ENCODE results near the gene MT1A.

The MT1A gene

DNA sequence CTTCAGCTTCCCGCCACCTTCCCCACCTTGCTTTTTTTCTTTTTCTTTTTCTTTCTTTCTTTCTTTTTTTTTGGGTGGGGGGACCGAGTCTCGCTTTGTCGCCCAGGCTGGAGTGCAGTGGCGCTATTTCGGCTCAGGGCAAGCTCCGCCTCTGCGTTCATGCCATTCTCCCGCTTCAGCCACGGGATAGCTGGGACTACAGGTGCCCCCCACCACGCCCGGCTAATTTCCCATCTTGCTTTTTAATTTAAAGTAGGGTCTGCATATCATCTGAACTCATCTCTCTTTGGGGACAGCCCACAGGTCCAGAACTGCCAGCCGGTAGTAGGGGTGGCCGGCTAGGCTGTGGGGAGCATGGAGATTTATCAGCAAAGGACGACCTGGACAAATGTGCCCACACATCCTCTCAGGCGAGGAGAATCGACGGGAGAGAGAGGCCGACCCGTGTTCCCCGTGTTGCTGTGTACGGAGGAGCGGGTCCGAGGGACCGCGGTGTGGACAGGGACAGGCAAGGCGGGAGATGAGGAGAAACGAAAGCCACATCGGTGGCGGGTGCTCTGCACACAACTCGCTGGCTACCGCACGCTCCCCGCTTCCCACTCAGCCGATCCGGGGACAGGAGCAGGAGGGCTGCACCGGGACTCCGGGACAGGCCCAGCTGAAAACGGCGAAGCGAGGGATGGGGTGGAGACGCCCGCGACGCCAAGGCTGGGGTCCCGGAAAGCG lies 3.6 kb upstream of the MT1A start:
- Mint-ChIP-seq H3K36me3 (ENCODE audit: low read depth) (no peaks in the 10 kb centered on the region), H3K27me3 (ENCODE audit: low read depth, poor library complexity) (peaks cover 100% of the 10 kb centered on the region)

DNA sequence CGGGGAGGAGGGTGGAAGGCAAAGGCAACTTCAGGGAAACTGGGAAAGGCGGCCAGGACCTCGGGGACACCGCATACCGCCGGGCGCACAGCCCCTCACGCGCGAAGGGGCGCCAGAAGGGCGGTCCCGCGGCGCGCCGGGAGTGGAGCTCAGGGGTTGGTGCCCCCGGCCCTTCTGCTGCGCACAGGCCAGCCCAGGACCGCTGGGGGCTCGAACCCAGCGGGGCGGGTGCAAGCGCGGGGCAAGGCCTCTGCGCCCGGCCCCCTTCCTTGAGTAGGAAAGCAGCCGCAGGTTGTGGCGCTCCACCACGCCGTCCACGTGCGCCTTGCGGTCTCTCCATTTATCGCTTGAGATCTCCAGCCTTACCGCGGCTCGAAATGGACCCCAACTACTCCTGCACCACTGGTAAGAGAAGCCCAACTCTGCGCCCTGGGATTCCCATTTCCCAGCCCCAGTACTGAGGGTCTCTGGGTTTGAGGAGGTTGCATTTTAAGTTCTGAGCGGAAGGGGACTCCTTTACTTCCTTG lies 3.0 kb upstream of the MT1A start:
- TF ChIP-seq, protein P1, sequence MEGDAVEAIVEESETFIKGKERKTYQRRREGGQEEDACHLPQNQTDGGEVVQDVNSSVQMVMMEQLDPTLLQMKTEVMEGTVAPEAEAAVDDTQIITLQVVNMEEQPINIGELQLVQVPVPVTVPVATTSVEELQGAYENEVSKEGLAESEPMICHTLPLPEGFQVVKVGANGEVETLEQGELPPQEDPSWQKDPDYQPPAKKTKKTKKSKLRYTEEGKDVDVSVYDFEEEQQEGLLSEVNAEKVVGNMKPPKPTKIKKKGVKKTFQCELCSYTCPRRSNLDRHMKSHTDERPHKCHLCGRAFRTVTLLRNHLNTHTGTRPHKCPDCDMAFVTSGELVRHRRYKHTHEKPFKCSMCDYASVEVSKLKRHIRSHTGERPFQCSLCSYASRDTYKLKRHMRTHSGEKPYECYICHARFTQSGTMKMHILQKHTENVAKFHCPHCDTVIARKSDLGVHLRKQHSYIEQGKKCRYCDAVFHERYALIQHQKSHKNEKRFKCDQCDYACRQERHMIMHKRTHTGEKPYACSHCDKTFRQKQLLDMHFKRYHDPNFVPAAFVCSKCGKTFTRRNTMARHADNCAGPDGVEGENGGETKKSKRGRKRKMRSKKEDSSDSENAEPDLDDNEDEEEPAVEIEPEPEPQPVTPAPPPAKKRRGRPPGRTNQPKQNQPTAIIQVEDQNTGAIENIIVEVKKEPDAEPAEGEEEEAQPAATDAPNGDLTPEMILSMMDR (IDR thresholded peaks at IDR 0.05), result no peak
- DNase-seq, result no peak
- Mint-ChIP-seq H3K4me3 (no peak overlapping the region), H3K9me3 (no peaks in the 10 kb centered on the region), H3K27ac (no peak overlapping the region), H3K36me3 (ENCODE audit: low read depth) (no peaks in the 10 kb centered on the region), H3K27me3 (ENCODE audit: low read depth, poor library complexity) (peaks cover 100% of the 10 kb centered on the region), H3K4me1 (peaks cover 19% of the 10 kb centered on the region)

More for the DNA sequence above, 3.6 kb upstream of the MT1A start:
- H3K4me3 Mint-ChIP-seq, result peak overlapping the region; percentile 44
- H3K27ac Mint-ChIP-seq, result no peak overlapping the region
- no peaks in the 10 kb centered on the region for H3K9me3 Mint-ChIP-seq
- DNase-seq, result no peak
- H3K4me1 Mint-ChIP-seq, result peaks cover 14% of the 10 kb centered on the region
- TF ChIP-seq, protein P1 (IDR thresholded peaks at IDR 0.05), result no peak

DNA sequence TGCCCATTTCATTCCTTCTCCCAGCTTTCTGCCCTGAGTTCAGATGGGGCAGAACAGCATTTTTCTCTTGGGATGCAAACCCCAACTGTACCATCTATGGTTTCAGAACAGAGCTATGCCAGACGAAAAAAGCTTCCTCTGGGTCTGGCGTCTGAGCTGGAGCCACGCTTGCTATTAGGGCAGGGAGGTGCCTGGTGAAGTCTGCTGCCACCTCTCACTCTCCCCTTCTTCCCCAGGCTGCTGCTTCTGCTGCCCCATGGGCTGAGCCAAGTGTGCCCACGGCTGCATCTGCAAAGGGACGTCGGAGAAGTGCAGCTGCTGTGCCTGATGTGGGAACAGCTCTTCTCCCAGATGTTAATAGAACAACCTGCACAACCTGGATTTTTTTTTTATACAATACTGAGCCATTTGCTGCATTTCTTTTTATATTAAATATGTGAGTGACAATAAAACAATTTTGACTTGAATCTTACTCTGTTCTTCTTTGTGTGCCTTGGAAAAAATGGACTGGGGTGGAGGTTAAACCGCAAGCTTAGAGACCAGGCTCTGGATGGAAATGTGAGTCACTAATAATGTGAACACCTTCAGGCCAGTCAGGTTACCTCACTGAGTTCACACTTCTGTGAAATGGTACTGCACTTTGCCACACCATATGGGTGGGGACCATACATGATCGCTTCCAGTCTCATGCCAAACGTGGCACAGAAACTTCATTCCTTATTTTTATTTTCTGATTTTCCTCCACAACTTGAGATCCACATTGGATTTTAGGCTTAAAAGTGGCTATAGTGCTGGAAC lies 1.7 kb upstream of the MT1A start:
- no peak overlapping the region for H3K4me3 Mint-ChIP-seq

DNA sequence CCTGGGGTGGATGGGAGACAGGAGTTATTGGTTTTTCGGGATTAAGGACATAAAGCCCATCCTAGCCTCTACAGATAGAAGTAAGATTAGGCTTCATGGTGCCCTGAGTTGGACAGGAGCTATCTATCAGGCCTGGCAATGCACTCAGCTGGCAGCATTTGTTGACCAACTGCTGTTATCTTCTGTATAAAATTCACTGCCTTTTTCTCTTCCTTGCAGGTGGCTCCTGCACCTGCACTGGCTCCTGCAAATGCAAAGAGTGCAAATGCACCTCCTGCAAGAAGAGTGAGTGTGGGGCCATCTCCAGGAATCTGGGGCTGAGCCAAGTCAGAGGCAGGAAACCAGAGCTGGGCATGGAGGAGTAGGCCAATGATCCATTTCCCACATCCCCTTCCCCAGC lies 579 bp downstream of the MT1A start:
- no peak overlapping the region for H3K27ac Mint-ChIP-seq
- peaks cover 21% of the 10 kb centered on the region for H3K4me1 Mint-ChIP-seq
- DNase-seq, result no peak
- no peak overlapping the region for H3K4me3 Mint-ChIP-seq
- TF ChIP-seq, protein P1 (IDR thresholded peaks at IDR 0.05), result no peak
- H3K27me3 Mint-ChIP-seq (ENCODE audit: low read depth, poor library complexity), result peaks cover 100% of the 10 kb centered on the region
- no peaks in the 10 kb centered on the region for H3K36me3 Mint-ChIP-seq (ENCODE audit: low read depth)
- no peaks in the 10 kb centered on the region for H3K9me3 Mint-ChIP-seq

More for the DNA sequence above, 1.7 kb upstream of the MT1A start:
- DNase-seq, result no peak
- Mint-ChIP-seq H3K27me3 (ENCODE audit: low read depth, poor library complexity) (peaks cover 100% of the 10 kb centered on the region), H3K36me3 (ENCODE audit: low read depth) (no peaks in the 10 kb centered on the region), H3K9me3 (no peaks in the 10 kb centered on the region), H3K27ac (no peak overlapping the region), H3K4me1 (peaks cover 22% of the 10 kb centered on the region)
- TF ChIP-seq, protein P1 (IDR thresholded peaks at IDR 0.05), result no peak

DNA sequence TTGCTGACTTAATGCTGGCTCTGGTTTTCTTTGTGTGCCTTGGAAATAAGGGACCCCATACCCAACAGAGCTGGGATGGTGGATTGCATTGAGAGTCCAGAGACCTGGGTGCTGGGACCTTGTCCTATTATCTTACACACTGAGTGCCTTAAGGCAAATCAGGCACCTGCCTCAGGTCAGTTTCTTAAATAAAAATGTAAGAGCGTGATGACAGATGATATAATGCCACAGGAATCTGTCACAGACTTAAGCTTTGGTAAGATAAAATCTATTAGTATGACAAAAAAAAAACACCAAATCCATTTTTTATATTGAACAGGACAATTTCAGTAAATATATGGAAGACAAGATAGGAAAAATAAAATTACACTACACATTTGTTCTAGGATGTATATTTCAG lies 1.6 kb downstream of the MT1A start:
- Mint-ChIP-seq H3K27ac (no peak overlapping the region), H3K4me3 (no peak overlapping the region), H3K36me3 (ENCODE audit: low read depth) (no peaks in the 10 kb centered on the region), H3K4me1 (peaks cover 22% of the 10 kb centered on the region), H3K9me3 (no peaks in the 10 kb centered on the region), H3K27me3 (ENCODE audit: low read depth, poor library complexity) (peaks cover 100% of the 10 kb centered on the region)
- TF ChIP-seq, protein P1 (IDR thresholded peaks at IDR 0.05), result no peak
- DNase-seq, result no peak

Measured in nephron progenitor cell (in vitro differentiated cells).